ENCODE measurements around the gene OVCA2.

DNA sequence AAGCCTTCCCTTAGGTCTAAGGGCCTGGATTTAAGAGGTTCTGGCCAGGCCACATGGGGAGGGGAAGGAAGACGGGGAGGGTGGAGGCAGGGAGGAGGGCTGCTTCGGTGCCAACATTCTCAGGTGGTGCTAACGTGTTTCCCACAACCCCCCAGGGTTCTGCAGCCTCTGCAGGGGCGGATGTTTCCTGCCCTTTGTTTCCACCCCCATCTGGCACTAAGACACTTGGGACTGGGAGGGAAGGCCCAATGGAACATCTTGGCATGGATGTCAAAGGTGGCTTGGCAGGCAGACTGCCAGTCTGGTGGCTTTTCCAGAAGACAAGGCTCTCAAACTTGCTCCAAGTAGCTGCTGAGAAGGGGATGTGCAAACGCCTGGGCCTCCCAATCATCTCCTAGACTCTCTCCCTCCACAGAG is 25.8 kb downstream of the OVCA2 start:
- TF ChIP-seq MAFK (IDR thresholded peaks at IDR 0.05; ENCODE audit: partially characterized antibody): no peak
- no peak for TF ChIP-seq EP300 (IDR thresholded peaks at IDR 0.05)
- TF ChIP-seq, protein P1, sequence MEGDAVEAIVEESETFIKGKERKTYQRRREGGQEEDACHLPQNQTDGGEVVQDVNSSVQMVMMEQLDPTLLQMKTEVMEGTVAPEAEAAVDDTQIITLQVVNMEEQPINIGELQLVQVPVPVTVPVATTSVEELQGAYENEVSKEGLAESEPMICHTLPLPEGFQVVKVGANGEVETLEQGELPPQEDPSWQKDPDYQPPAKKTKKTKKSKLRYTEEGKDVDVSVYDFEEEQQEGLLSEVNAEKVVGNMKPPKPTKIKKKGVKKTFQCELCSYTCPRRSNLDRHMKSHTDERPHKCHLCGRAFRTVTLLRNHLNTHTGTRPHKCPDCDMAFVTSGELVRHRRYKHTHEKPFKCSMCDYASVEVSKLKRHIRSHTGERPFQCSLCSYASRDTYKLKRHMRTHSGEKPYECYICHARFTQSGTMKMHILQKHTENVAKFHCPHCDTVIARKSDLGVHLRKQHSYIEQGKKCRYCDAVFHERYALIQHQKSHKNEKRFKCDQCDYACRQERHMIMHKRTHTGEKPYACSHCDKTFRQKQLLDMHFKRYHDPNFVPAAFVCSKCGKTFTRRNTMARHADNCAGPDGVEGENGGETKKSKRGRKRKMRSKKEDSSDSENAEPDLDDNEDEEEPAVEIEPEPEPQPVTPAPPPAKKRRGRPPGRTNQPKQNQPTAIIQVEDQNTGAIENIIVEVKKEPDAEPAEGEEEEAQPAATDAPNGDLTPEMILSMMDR (IDR thresholded peaks at IDR 0.05): no peak
- no peak for TF ChIP-seq RFX5 (IDR thresholded peaks at IDR 0.05)
- TF ChIP-seq, protein P2, sequence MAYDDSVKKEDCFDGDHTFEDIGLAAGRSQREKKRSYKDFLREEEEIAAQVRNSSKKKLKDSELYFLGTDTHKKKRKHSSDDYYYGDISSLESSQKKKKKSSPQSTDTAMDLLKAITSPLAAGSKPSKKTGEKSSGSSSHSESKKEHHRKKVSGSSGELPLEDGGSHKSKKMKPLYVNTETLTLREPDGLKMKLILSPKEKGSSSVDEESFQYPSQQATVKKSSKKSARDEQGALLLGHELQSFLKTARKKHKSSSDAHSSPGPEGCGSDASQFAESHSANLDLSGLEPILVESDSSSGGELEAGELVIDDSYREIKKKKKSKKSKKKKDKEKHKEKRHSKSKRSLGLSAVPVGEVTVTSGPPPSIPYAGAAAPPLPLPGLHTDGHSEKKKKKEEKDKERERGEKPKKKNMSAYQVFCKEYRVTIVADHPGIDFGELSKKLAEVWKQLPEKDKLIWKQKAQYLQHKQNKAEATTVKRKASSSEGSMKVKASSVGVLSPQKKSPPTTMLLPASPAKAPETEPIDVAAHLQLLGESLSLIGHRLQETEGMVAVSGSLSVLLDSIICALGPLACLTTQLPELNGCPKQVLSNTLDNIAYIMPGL (CRISPR knock-in tag; IDR thresholded peaks at IDR 0.05; ENCODE audit: borderline replicate concordance): no peak
- TF ChIP-seq RAD21 (conservative IDR thresholded peaks at IDR 0.05 in 1 of 2, IDR thresholded peaks at IDR 0.05 in 1 of 2): no peak

Measured in A549 (cell line).